CD4-positive, alpha-beta T cell treated with Interleukin-17A for 1 hour (primary cell): Measurements from ENCODE around the gene DEFB125.
"Not testable (repeated sequence)": the region's sequence is repeated elsewhere in the genome, so short reads cannot be mapped to it uniquely, and the experiment has no call there.

Experiments used
- DNase-seq: peaks from one replicate; pipeline ENCODE4 v3.0.0-alpha.2; 2020

The DEFB125 gene, protein sequence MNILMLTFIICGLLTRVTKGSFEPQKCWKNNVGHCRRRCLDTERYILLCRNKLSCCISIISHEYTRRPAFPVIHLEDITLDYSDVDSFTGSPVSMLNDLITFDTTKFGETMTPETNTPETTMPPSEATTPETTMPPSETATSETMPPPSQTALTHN

GRCh38 chr20:87401-87800 lies at the start of gene DEFB125:
Gene DEFB125 (plus strand): TSS chr20:87672. CDS start chr20:87710, 38 bp downstream.
- DNase-seq: no peak

GRCh38 chr20:60035-60918 lies 27.2 kb upstream of the DEFB125 start:
- no peak for DNase-seq

DNA sequence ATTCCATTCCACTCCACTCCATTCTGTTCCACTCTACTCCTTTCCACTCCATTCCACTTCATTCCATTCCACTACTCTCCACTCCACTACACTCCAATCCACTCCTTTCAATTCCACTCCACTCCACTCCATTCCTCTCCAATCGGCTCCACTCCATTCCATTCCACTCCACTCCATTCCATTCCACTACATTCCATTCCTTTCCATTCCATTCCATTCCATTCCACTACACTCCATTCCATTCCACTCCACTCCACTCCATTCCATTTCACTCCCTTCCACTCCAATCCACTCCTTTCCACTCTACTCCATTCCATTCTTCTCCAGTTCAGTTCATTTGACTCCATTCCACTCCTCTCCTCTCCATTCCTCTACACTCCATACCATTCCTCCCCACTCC lies 26.2 kb upstream of the DEFB125 start:
- no peak for DNase-seq

- DNase-seq: no peak
These were observed 25.7 kb upstream of the DEFB125 start for GRCh38 chr20:61757-62156.

DNA sequence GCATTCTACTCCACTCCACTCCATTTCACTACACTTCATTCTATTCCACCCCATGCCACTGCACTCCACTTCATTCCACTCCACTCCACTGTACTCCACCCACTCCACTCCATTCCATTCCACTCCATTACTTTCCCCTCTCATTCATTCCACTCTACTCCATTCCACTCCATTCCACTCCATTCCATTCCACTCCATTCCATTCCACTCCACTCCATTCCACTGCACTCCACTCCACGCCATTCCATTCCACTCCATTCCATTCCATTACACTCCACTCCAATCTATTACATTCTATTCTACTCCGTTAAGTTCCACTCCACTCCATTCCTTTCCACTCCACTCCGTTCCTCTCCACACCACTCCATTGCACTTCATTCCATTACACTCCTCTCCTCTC lies 25.0 kb upstream of the DEFB125 start:
- no peak for DNase-seq

DNA sequence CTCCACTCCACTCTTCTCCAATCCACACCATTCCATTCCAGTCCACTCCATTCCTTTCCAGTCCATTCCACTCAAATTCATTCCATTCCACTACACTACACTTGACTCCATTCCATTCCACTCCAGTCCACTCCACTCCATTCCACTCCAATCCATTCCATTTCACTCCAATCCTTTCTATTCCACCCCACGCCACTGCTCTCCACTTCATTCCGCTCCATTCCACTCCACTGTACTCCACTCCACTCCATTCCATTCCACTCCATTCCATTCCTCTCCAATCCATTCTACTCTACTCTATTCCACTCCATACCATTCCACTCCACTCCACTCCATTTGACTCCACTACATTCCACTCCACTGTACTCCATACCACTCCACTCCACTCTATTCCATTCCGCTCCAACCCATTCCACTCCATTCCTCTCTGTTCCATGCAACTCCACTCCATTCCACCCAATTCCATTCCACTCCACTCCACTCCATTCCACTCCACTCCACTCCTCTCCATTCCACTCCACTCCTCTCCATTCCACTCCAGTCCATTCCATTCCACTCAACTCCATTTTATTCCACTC lies 23.4 kb upstream of the DEFB125 start:
- DNase-seq: no peak

DNA sequence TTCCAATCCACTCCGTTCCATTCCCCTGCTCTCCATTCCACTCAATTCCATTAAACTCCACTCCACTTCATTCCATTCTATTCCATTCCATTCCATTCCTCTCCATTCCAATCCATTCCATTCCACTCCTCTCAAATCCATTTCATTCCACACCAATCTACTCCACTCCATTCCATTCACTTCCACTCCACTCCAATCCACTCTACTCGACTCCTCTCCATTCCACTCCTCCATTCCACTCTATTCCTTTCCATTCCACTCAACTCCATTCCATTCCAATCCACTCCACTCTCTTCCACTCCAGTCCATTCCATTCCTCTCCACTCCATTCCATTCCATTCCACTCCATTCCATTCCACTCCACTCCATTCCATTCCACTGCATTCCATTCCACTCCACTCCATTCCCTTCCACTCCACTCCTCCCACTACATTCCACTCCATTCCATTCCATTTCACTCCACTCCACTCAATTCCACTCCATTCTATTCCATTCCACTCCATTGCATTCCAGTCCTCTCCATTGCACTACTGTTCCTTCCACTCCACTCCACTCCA lies 22.6 kb upstream of the DEFB125 start:
- no peak for DNase-seq

GRCh38 chr20:77231-77630 lies 10.2 kb upstream of the DEFB125 start:
- DNase-seq: no peak

- DNase-seq: no peak
These were observed 9.1 kb upstream of the DEFB125 start for GRCh38 chr20:78338-78737.

GRCh38 chr20:79565-79964 lies 7.9 kb upstream of the DEFB125 start:
- no peak for DNase-seq

GRCh38 chr20:90651-91050 lies 3.2 kb downstream of the DEFB125 start:
- no peak for DNase-seq

- no peak for DNase-seq
These were observed 6.2 kb downstream of the DEFB125 start for GRCh38 chr20:93641-94040.

DNA sequence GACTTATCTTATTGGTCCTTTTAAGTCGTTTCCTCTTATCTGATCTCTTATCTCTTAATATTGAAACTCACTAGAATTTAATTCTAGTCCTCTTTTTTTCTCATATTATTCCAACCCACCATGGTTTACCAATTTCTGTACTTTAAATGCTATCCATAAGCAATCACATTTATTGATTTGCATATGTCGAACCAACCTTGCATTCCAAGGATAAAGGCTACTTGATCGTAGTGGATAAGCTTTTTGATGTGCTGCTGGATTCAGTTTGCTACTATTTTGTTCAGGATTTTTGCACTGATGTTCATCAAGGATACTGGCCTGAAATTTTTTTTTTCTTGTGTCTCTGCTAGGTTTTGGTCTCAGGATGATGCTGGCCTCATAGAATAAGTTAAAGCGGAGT lies 7.7 kb downstream of the DEFB125 start:
- DNase-seq: no peak

- DNase-seq: not testable (repeated sequence)
These were observed 10.2 kb downstream of the DEFB125 start for GRCh38 chr20:97691-98090.

- no peak for DNase-seq
These were observed 14.5 kb downstream of the DEFB125 start for GRCh38 chr20:101975-102374.

GRCh38 chr20:103456-103855 lies 16.0 kb downstream of the DEFB125 start:
- no peak for DNase-seq

DNA sequence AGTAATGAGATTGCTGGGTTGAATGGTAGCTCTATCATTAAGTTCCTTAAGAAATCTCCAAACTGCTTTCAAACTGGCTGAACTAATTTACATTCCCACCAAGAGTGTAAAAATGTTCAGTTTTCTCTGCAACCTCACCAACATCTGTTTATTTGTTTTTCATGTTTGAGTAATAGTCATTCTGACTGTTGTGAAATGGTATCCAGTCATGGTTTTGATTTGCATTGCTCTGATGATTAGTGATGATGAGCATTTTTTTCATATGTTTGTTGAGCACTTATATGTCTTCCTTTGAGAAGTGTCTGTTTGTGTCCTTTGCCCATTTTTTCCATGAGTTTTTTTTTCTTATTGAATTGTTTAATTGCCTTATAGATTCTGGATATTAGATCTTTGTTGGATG lies 24.9 kb downstream of the DEFB125 start:
- DNase-seq: no peak

- no peak for DNase-seq
These were observed 30.0 kb downstream of the DEFB125 start for GRCh38 chr20:117518-117917.

DNA sequence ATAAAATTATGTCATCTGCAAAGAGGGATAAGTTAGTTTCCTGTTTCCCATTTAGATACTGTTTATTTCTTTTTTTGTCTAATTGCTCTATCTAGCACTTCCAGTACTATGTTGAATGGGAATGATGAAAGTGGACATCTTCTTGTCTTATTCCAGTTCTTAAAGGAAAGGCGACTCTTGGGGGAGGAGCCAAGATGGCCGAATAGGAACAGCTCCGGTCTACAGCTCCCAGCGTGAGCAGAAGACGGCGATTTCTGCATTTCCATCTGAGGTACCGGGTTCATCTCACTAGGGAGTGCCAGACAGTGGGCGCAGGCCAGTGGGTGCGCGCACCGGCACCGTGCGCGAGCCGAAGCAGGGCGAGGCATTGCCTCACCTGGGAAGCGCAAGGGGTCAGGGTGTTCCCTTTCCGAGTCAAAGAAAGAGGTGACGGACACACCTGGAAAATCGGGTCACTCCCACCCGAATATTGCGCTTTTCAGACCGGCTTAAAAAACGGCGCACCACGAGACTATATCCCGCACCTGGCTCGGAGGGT lies 42.4 kb downstream of the DEFB125 start:
- DNase-seq: not testable (repeated sequence)

DNA sequence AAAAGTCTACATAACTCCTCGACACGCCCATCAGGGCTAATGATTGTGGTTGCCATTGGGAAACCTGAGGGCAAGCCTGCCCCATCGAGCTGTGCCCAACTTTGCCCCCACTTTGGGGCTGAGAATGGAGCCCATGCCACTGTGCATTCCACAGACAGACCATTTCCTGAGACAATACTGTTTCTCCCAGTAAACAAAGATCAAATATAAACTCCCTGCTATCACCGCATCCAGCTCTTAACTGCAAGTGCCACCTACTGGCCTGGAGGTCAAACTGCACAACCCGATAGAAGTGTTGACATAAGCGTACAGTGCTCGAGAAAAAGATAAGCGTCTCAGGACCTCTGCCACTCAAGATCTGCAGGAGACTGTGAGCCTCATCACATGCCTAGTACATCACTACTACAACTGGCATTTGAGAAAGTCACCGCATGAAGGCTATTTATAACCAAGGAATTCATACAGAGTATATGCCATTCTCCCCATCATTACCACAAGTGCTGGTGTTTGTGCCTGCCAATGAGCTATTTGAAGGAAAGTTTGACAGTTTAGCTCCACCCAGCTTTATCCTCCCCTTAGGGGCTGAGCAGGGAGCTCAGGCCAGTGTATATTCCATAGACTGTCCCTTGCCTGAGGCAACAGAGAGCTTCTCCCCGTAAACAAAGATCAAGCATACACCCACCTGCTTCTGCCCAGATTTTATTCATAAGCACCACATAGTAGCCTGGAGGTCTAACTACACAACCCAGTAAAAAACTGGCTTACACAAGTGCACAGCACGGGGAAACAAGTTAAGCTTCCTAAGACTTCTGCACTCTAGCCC lies 50.4 kb downstream of the DEFB125 start:
- DNase-seq: no peak

GRCh38 chr20:142290-142689 lies 54.8 kb downstream of the DEFB125 start, which contains the start of gene DEFB126:
Gene DEFB126 (plus strand): TSS chr20:142590. CDS start chr20:142629, 39 bp downstream.
- no peak for DNase-seq

DNA sequence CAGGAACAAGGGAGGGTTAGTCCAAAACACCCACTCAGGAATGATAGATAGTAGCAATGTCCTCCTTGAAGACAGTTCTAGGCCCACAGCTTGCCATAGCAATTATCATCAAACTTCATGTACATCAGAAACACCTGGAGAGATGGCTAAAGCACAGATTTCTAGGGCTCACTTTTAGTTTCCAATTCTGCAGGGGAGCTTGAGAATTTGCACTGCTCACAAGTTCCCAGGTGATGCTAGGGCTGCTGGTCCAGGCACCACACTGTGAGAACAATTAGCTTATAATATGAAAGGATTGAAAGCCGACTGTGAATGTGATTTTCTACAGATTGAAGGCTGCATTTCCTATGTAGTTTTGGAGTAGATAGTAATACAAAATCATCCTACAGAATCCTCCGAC lies 58.4 kb downstream of the DEFB125 start:
- DNase-seq: no peak
